GM19463 (cell line): Measurements from ENCODE around the gene RUNX2.
A peak's percentile ranks its signal among the peaks of the same experiment; 100 is the strongest.

ENCODE experiments used
- ATAC-seq: cut with Tn5 transposase; IDR thresholded peaks from one replicate; pipeline ENCODE4 v1.9.1; 2021; ENCODE audit warnings: mild to moderate bottlenecking, moderate library complexity; ENCODE audit not compliant: unreplicated experiment

RUNX2 gene

GRCh38 chr6:45350186-45350710 is 22.1 kb downstream of the RUNX2 start:
- no peak for ATAC-seq

- ATAC-seq = no peak
Measured at GRCh38 chr6:45351076-45351475, 22.9 kb downstream of the RUNX2 start.

- no peak for ATAC-seq
Measured at GRCh38 chr6:45351667-45352066, 23.5 kb downstream of the RUNX2 start.

GRCh38 chr6:45353654-45354053 is 25.5 kb downstream of the RUNX2 start:
- no peak for ATAC-seq

GRCh38 chr6:45364466-45364865 is 36.3 kb downstream of the RUNX2 start:
- no peak for ATAC-seq

GRCh38 chr6:45365036-45365435 is 36.9 kb downstream of the RUNX2 start:
- no peak for ATAC-seq

GRCh38 chr6:45366534-45366933 is 38.4 kb downstream of the RUNX2 start:
- ATAC-seq = no peak

- no peak for ATAC-seq
Measured at GRCh38 chr6:45367999-45368398, 39.9 kb downstream of the RUNX2 start.

GRCh38 chr6:45369870-45370269 is 41.7 kb downstream of the RUNX2 start:
- no peak for ATAC-seq

- no peak for ATAC-seq
Measured at GRCh38 chr6:45371924-45372573, 43.9 kb downstream of the RUNX2 start.

- ATAC-seq = no peak
Measured at GRCh38 chr6:45375449-45375848, 47.3 kb downstream of the RUNX2 start.

GRCh38 chr6:45376310-45377042 is 48.3 kb downstream of the RUNX2 start:
- no peak for ATAC-seq

GRCh38 chr6:45377043-45377553 is 49.0 kb downstream of the RUNX2 start:
- no peak for ATAC-seq

- peak; percentile 95 for ATAC-seq
Measured at GRCh38 chr6:45377554-45378333, 49.6 kb downstream of the RUNX2 start, which contains the start of gene SUPT3H. SUPT3H (minus strand) TSS chr6:45377934.

- ATAC-seq = peak; percentile 18
Measured at GRCh38 chr6:45378334-45378926, 50.3 kb downstream of the RUNX2 start.

GRCh38 chr6:45382391-45382790 is 54.3 kb downstream of the RUNX2 start:
- ATAC-seq = no peak

- ATAC-seq = no peak
Measured at GRCh38 chr6:45386501-45386900, 58.4 kb downstream of the RUNX2 start.

GRCh38 chr6:45387236-45387635 is 59.1 kb downstream of the RUNX2 start:
- no peak for ATAC-seq

- ATAC-seq = no peak
Measured at GRCh38 chr6:45388328-45388727, 60.2 kb downstream of the RUNX2 start.

GRCh38 chr6:45394586-45395095 is 66.5 kb downstream of the RUNX2 start:
- no peak for ATAC-seq
